GM20000 (cell line): ENCODE results near the gene PLCE1.

ENCODE experiments used
- DNase-seq: peaks from one replicate; pipeline ENCODE4 v3.0.0; 2012; ENCODE audit warnings: low spot score
- TF ChIP-seq, protein P1 (sequence below): IDR thresholded peaks from 2 replicates; pipeline ENCODE4 v1.5.1; 2012; ENCODE audit warnings: mild to moderate bottlenecking, control low read depth; ENCODE audit errors: extremely low read depth, missing control alignments

The PLCE1 gene

DNA sequence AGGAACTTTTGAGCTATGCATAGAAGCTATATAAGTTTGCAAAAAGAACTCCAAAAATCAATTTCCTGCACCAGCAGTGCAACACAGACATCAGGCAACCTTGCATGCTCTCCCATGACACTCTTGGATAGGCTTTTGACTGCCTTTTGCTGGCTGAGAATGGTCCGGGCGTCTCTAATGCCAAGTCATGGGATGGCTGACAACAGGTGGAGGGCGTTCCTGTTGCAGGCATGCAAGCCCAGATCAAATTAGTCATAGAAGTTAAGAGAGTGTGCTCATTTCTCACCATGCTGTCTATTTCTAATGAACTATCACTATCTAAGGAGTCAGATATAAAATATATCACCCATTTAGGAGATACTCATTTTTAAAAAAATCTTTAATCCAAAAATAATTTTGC, 8.4 kb downstream of the PLCE1 start:
- TF ChIP-seq, protein P1, sequence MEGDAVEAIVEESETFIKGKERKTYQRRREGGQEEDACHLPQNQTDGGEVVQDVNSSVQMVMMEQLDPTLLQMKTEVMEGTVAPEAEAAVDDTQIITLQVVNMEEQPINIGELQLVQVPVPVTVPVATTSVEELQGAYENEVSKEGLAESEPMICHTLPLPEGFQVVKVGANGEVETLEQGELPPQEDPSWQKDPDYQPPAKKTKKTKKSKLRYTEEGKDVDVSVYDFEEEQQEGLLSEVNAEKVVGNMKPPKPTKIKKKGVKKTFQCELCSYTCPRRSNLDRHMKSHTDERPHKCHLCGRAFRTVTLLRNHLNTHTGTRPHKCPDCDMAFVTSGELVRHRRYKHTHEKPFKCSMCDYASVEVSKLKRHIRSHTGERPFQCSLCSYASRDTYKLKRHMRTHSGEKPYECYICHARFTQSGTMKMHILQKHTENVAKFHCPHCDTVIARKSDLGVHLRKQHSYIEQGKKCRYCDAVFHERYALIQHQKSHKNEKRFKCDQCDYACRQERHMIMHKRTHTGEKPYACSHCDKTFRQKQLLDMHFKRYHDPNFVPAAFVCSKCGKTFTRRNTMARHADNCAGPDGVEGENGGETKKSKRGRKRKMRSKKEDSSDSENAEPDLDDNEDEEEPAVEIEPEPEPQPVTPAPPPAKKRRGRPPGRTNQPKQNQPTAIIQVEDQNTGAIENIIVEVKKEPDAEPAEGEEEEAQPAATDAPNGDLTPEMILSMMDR = no peak
- DNase-seq = no peak

DNA sequence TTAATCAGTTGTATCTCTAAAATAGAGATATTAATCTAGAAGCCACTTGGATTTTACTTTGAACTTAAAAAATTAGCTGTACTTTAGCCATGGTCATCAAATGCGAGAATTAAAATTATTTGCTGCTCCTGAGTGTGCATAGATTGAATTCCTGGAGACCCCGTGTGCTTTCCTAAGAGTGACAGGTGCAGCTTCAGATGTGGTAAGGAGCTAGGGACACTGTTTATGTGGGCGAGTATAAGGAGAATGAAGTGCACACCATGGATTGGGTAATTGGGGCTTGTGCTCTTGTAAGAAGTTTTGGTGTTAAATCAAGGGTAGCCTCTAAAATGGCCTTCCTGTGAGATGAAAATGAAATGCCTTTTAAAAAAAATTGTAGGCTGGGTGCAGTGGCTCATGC, 9.8 kb downstream of the PLCE1 start:
- no peak for DNase-seq
- TF ChIP-seq, protein P1 = no peak

DNA sequence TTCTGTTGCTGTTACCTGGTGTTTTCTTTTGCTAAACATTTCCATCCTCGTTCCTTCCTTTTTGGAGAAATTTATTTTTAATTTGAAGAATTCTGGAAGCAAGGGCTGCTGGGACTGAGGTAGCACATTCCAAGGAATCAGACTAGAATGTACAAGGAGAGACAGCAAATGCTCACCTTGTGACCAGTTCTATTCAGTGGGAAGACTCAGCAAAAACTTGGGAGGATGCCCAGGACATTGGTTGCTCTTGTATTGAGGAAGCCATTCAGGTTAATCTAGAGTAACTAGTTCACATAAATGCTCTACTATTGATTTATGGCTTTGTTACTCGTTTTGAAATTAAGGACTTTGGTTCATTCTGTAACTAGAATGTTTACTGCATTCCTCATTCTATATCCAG, 11.3 kb downstream of the PLCE1 start:
- no peak for DNase-seq
- TF ChIP-seq, protein P1 = no peak

DNA sequence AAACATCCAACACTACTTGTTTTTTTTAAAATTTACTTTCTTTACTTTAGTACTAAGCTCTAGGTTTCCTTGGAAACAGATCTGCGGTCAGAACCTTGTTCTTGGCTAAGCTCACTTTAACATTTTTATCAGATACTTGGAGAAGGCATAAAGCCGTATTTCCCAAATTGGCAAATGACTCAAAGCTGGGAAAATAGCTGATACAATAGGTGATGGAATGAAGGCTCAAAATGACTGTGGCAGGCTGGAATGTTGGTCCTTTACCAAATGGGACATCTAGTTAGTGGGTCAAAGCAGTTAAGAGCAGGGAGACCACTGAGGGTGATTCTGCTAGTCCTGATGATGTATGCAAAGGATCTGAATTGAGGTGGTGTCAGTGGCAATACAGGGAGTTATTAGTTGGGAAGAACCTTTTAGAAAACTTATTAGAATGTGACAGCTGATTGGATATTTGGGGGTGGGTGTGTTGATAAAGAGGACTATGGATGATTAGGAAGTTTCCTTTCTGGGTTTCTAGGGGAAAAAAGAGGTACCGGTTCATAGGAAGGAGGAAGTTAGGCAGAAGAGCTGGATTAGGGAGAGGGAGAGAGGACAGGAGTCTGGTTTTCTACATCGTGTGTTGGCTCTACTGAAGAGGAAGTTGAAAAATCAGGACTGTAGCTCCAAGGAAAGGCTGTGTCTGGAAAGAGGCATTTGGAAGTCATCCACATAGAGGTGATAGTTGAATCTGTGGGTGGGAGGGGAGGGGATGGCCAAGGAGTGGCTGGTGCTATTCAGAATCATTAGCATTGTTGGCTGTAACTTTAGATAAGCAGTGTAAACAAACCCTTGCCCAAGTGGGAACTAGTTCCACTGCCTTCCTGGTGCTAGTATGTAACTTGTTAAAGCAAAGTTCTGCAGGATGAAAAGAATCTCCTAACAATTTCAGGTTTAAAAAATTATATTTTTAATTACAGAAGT, 13.1 kb downstream of the PLCE1 start:
- no peak for DNase-seq
- TF ChIP-seq, protein P1 = no peak

DNA sequence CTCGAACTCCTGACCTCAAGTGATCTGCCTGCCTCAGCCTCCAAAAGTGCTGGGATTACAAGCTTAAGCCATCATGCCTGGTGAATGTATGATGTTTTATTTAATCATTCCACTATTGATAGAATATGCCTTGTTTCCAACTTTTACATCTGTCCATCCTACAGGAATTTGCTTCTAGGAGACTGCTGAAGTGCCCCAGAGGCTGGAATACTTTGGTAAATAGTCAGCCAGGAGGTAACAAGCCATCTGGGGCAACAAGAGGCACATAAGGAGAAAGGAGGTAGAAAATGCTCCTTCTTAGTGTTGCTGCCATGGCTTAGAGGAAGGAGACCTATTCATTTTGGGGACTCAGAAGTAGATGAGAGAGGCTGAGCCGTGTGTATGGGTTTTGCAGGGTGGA, 14.8 kb downstream of the PLCE1 start:
- TF ChIP-seq, protein P1 = no peak
- DNase-seq = no peak

DNA sequence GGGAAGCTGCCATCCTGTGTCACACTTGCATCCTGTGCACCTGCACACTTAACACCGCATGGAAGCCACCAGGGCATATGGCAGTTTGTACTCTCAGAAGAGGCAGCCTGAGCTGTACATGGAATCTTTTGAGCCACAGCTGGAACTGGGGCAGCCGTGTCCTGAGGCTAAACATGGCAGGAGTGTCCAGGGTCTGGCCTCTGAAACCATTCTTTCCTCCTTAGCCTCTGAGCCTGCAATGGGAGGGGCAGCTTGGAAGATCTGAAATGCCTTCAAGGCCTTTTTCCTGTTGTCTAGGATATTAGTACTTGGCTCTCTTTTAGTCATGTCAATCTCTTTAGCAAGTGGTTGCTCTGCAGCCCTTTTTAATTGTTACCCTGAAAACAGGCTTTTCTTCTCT, 16.4 kb downstream of the PLCE1 start:
- DNase-seq = no peak
- TF ChIP-seq, protein P1 = no peak

DNA sequence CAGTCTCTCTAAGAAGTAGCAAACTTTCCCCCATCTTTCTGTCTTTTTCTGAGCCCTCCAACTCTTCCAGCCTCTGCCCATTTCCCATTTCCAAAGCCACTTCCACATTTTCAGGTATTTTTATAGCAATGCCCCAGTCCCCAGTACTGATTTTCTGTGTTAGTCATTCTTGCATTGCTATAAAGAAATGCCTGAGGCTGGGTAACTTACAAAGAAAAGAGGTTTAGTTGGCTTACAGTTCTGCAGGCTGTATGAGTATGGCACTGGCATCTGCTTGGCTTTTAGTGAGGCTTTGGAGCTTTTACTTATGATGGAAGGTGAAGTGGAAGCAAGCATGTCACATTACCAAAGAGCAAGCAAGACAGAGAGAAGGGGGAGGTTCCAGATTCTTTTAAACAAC, 17.2 kb downstream of the PLCE1 start:
- no peak for DNase-seq
- TF ChIP-seq, protein P1 = no peak
